OCI-LY1 (cell line): ENCODE results near the gene ZBTB8OS.

Experiments used
- H2AFZ ChIP-seq: fragments of 200-600 bp; sonication (generic), shearing (Covaris generic); 2 replicates; pipeline ENCODE4 v1.6.0; 2014; ENCODE audit warnings: antibody characterized with exemption, mild to moderate bottlenecking, low read length
- H3F3A ChIP-seq: fragments of 200-600 bp; sonication (generic), shearing (Covaris generic); 2 replicates; pipeline ENCODE4 v1.6.0; 2014; ENCODE audit warnings: mild to moderate bottlenecking, antibody characterized with exemption, low read length, moderate library complexity; ENCODE audit not compliant: insufficient read depth
- H3K27ac ChIP-seq: fragments of 200-600 bp; sonication (generic); 2 replicates; pipeline ENCODE4 v1.5.1; 2014; ENCODE audit warnings: low read length, mixed run types, mild to moderate bottlenecking, low read depth; ENCODE audit not compliant: poor library complexity, severe bottlenecking
- H3K27me3 ChIP-seq: fragments of 200-600 bp; sonication (generic); 2 replicates; pipeline ENCODE4 v1.6.0; 2014; ENCODE audit warnings: antibody characterized with exemption, mild to moderate bottlenecking, low read length, moderate library complexity; ENCODE audit not compliant: insufficient read depth
- H3K36me3 ChIP-seq: fragments of 200-600 bp; sonication (generic); 2 replicates; pipeline ENCODE4 v1.6.1; 2014; ENCODE audit warnings: mild to moderate bottlenecking, antibody characterized with exemption, low read length, moderate library complexity, mixed read lengths; ENCODE audit not compliant: insufficient read depth
- H3K4me1 ChIP-seq: fragments of 200-600 bp; sonication (generic); 2 replicates; pipeline ENCODE4 v1.5.1; 2014; ENCODE audit warnings: mild to moderate bottlenecking, low read length, moderate library complexity; ENCODE audit not compliant: insufficient read depth, severe bottlenecking
- H3K4me2 ChIP-seq: fragments of 200-600 bp; sonication (generic), shearing (Covaris generic); 2 replicates; pipeline ENCODE4 v1.6.1; 2014; ENCODE audit warnings: low read length
- H3K4me3 ChIP-seq: fragments of 200-600 bp; sonication (generic); 2 replicates; pipeline ENCODE4 v1.5.1; 2014; ENCODE audit warnings: low read length, low read depth, mild to moderate bottlenecking, mixed read lengths; ENCODE audit not compliant: poor library complexity, severe bottlenecking
- H3K79me2 ChIP-seq: fragments of 200-600 bp; shearing (Covaris generic); 2 replicates; pipeline ENCODE4 v1.6.1; 2016; ENCODE audit warnings: mixed run types, low read length, mixed read lengths; ENCODE audit not compliant: insufficient read depth
- H3K9ac ChIP-seq: fragments of 200-600 bp; sonication (generic), shearing (Covaris generic); 2 replicates; pipeline ENCODE4 v1.6.1; 2014; ENCODE audit warnings: mild to moderate bottlenecking, low read length, mixed read lengths
- H3K9me2 ChIP-seq: fragments of 200-600 bp; sonication (generic), shearing (Covaris generic); 2 replicates; pipeline ENCODE4 v1.6.1; 2014; ENCODE audit warnings: low read depth, mild to moderate bottlenecking, low read length, mixed read lengths
- H3K9me3 ChIP-seq: fragments of 200-600 bp; shearing (Covaris generic); 2 replicates; pipeline ENCODE4 v1.6.1; 2014; ENCODE audit warnings: low read length, mixed read lengths
- H4K20me1 ChIP-seq: fragments of 200-600 bp; sonication (generic), shearing (Covaris generic); 2 replicates; pipeline ENCODE4 v1.6.0; 2016; ENCODE audit warnings: mild to moderate bottlenecking, low read length; ENCODE audit not compliant: insufficient read depth
- CTCF ChIP-seq: fragments of 200-600 bp; sonication (generic), shearing (Covaris generic); IDR thresholded peaks from 2 replicates; pipeline ENCODE4 v1.5.1; 2017; ENCODE audit warnings: mild to moderate bottlenecking, antibody characterized with exemption, low read length, moderate library complexity, mixed read lengths
- EZH2 ChIP-seq: fragments of 200-600 bp; sonication (generic), shearing (Covaris generic); IDR thresholded peaks from 2 replicates; pipeline ENCODE4 v1.8.0; 2017; ENCODE audit warnings: borderline replicate concordance, mixed run types, mild to moderate bottlenecking, antibody characterized with exemption, low read length, moderate library complexity, mixed read lengths

Gene ZBTB8OS

GRCh38 chr1:32693455-32694174 lies 43.3 kb upstream of the ZBTB8OS start:
- Histone ChIP-seq H3K9me3 (no peaks in the 10 kb centered on the region), H4K20me1 (no peaks in the 10 kb centered on the region), H3K79me2 (no peaks in the 10 kb centered on the region), H3K9me2 (no peaks in the 10 kb centered on the region), H3K4me3 (no peak overlapping the region), H3F3A (no peaks in the 10 kb centered on the region), H3K4me1 (no peaks in the 10 kb centered on the region), H3K27me3 (no peaks in the 10 kb centered on the region), H3K36me3 (no peaks in the 10 kb centered on the region), H3K27ac (no peak overlapping the region), H3K9ac (no peak overlapping the region), H3K4me2 (no peak overlapping the region), H2AFZ (no peak overlapping the region)
- TF ChIP-seq CTCF (no peak), EZH2 (no peak)

DNA sequence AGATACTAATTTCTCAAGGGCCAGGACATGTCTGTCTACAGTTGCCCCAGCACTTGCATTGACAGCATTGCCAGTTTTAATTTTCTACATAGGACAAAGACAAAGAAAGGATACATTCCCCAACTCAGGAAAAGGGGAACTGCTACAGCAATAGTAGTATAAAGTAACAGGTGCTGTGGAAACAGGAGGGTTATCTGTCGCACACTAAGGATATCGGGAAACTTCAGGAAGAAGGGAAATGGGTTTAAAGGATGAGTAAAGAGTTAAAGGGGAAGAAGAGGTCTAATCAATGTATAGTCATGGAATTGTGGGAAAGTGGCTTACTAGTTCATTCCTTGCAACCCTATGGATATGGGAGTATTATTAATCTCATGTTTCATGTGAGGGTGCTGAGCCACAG lies 36.0 kb upstream of the ZBTB8OS start:
- Histone ChIP-seq H3K4me1 (no peaks in the 10 kb centered on the region), H3K27ac (no peak overlapping the region), H3F3A (no peaks in the 10 kb centered on the region), H2AFZ (no peak overlapping the region), H3K4me2 (no peak overlapping the region), H3K27me3 (no peaks in the 10 kb centered on the region), H3K79me2 (no peaks in the 10 kb centered on the region), H3K4me3 (no peak overlapping the region), H4K20me1 (no peaks in the 10 kb centered on the region), H3K9ac (no peak overlapping the region), H3K9me2 (no peaks in the 10 kb centered on the region), H3K9me3 (no peaks in the 10 kb centered on the region), H3K36me3 (peaks cover 54% of the 10 kb centered on the region)
- TF ChIP-seq EZH2 (no peak), CTCF (no peak)

- Histone ChIP-seq H3K4me1 (no peaks in the 10 kb centered on the region), H3K27me3 (no peaks in the 10 kb centered on the region), H3F3A (no peaks in the 10 kb centered on the region), H3K4me2 (no peak overlapping the region), H2AFZ (no peak overlapping the region), H3K36me3 (peaks cover 63% of the 10 kb centered on the region), H3K4me3 (no peak overlapping the region), H3K9me3 (no peaks in the 10 kb centered on the region), H3K9me2 (no peaks in the 10 kb centered on the region), H3K79me2 (no peaks in the 10 kb centered on the region), H3K9ac (no peak overlapping the region), H3K27ac (no peak overlapping the region), H4K20me1 (no peaks in the 10 kb centered on the region)
- TF ChIP-seq EZH2 (no peak), CTCF (no peak)
Observed at GRCh38 chr1:32685498-32685897, 35.1 kb upstream of the ZBTB8OS start.
